ENCODE results near the gene CELSR2. TPM values are rescaled to one million over a fixed set of nuclear protein-coding genes. Genes with fewer than 3 reads are reported as not detected.

Gene CELSR2
- total and polyA plus RNA-seq, 11 donors, result 1.6 to 11.9 (median 7.4) TPM

GRCh38 chr1:109262231-109263055 is 13.1 kb downstream of the CELSR2 start:
- TF ChIP-seq CTCF (IDR thresholded peaks at IDR 0.05) (no peak), POLR2A (IDR thresholded peaks at IDR 0.05) (no peak)
- WGBS, 4 donors, result 86 to 91% (median 88%) methylated on average over 17 to 22 of the region's 22 CpGs
- no peaks in the 10 kb centered on the region for H3K9me3 ChIP-seq
- intact Hi-C loops (cut with DNase I), result loop anchor here (1.0 to 10.0 kb wide), 8 partner anchors 135 to 272 kb away; partner anchors contain the start of genes SORT1 (in 2 of the 10) and GPR61 (in 1 of the 10)
- DNase-seq, result peak in 1 of 5 donors; percentile 52
- no peaks in the 10 kb centered on the region for H3K27me3 ChIP-seq
- no peak for ATAC-seq
- H3K27ac ChIP-seq, result no peak overlapping the region
- no peak overlapping the region for H3K4me3 ChIP-seq
- H3K36me3 ChIP-seq, result no peaks in the 10 kb centered on the region
- H3K4me1 ChIP-seq, result peaks cover 0 to 9% (median 0%) of the 10 kb centered on the region in 12 donors

DNA sequence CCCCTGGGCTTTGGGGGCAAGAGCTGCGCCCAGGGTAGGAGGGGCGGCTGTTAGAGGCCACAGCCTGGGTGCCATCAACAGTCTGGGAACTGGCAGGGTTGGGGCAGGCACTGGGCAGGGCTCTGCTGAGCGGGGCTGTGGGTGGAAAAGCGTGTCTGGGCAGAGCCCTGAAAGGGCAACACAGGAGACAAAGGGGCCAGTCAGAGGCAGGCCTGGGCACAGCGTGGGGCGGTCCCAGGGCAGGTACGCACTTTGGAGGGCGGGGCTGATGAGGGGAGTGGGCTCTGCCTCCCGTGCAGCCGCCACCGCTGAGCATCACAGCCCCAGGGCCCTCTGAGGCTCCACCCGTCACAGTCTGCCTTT is 13.9 kb downstream of the CELSR2 start:
- Histone ChIP-seq H3K4me3 (no peak overlapping the region), H3K27me3 (no peaks in the 10 kb centered on the region), H3K9me3 (no peaks in the 10 kb centered on the region), H3K36me3 (no peaks in the 10 kb centered on the region), H3K27ac (no peak overlapping the region), H3K4me1 (peaks cover 0 to 9% (median 0%) of the 10 kb centered on the region in 12 donors)
- peak in 3 of 4 donors; percentile 1 to 7 (median 6) for ATAC-seq
- intact Hi-C loops (cut with DNase I), result loop anchor here (1.0 to 10.0 kb wide), 8 partner anchors 134 to 272 kb away; partner anchors contain the start of genes SORT1 (in 2 of the 10) and GPR61 (in 1 of the 10)
- TF ChIP-seq POLR2A (IDR thresholded peaks at IDR 0.05) (no peak), CTCF (IDR thresholded peaks at IDR 0.05) (no peak)
- DNase-seq, result peak in 1 of 5 donors; percentile 49
- 62 to 73% (median 72%) methylated on average over 10 to 12 of the region's 12 CpGs for WGBS, 4 donors

DNA sequence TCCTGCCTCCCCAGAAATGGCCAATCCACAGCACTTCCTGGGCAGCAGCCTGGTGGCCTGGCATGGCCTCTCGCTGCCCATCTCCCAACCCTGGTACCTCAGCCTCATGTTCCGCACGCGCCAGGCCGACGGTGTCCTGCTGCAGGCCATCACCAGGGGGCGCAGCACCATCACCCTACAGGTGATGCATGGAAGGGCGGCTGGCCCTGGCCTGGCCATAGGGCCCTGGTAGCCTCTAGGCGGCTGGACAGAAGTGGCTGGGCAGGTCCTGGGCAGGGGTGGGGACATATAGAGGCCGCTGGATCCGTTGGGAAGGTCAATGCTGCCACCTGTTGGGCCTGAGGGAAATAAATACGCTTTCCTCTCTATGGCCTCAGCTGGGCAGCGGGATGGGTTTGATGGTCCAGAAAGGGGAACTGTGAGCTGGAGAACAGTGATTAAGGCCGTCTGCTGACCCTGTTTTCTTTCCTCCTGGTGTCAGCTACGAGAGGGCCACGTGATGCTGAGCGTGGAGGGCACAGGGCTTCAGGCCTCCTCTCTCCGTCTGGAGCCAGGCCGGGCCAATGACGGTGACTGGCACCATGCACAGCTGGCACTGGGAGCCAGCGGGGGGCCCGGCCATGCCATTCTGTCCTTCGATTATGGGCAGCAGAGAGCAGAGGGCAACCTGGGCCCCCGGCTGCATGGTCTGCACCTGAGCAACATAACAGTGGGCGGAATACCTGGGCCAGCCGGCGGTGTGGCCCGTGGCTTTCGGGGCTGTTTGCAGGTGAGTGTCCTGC is 14.4 kb downstream of the CELSR2 start:
- no peaks in the 10 kb centered on the region for H3K36me3 ChIP-seq

More for the DNA sequence above, 14.4 kb downstream of the CELSR2 start:
- ATAC-seq, result peak; percentile 80 to 88 (median 87)
- intact Hi-C loops (cut with DNase I), result loop anchor here (1.0 to 10.0 kb wide), 8 partner anchors 134 to 271 kb away; partner anchors contain the start of genes SORT1 (in 2 of the 10) and GPR61 (in 1 of the 10)
- Histone ChIP-seq H3K27me3 (no peaks in the 10 kb centered on the region), H3K9me3 (no peaks in the 10 kb centered on the region), H3K4me1 (peaks cover 0 to 9% (median 0%) of the 10 kb centered on the region in 12 donors), H3K4me3 (no peak overlapping the region), H3K27ac (no peak overlapping the region)
- peak; percentile 75 to 89 (median 83) for DNase-seq
- WGBS, 4 donors, result 52 to 65% (median 56%) methylated on average over 17 to 29 of the region's 29 CpGs
- TF ChIP-seq POLR2A (IDR thresholded peaks at IDR 0.05) (no peak), CTCF (IDR thresholded peaks at IDR 0.05) (peak; percentile 81 to 95 (median 88))
